ENCODE measurements around the gene BARHL2.

BARHL2 gene

GRCh38 chr1:90748668-90749067 lies 31.6 kb upstream of the BARHL2 start:
- FAIRE-seq, result no peak
- no peak for DNase-seq (ENCODE audit: insufficient read length, low spot score)
- no peak for TF ChIP-seq CTCF (IDR thresholded peaks at IDR 0.05; ENCODE audit: insufficient read depth, missing control alignments)

- no peak for DNase-seq (ENCODE audit: insufficient read length, low spot score)
- no peak for FAIRE-seq
- no peak for TF ChIP-seq CTCF (IDR thresholded peaks at IDR 0.05; ENCODE audit: insufficient read depth, missing control alignments)
These were observed 29.8 kb upstream of the BARHL2 start for GRCh38 chr1:90746857-90747256.

- TF ChIP-seq CTCF (IDR thresholded peaks at IDR 0.05; ENCODE audit: insufficient read depth, missing control alignments), result no peak
- FAIRE-seq, result no peak
- no peak for DNase-seq (ENCODE audit: insufficient read length, low spot score)
These were observed 28.9 kb upstream of the BARHL2 start for GRCh38 chr1:90745972-90746371.

- no peak for TF ChIP-seq CTCF (IDR thresholded peaks at IDR 0.05; ENCODE audit: insufficient read depth, missing control alignments)
- DNase-seq (ENCODE audit: insufficient read length, low spot score) (no peak), FAIRE-seq (no peak)
These were observed 15.0 kb upstream of the BARHL2 start for GRCh38 chr1:90732136-90732535.

GRCh38 chr1:90731382-90732050 lies 14.4 kb upstream of the BARHL2 start:
- DNase-seq (ENCODE audit: insufficient read length, low spot score) (no peak), FAIRE-seq (peak; percentile 35)
- no peak for TF ChIP-seq CTCF (IDR thresholded peaks at IDR 0.05; ENCODE audit: insufficient read depth, missing control alignments)

GRCh38 chr1:90730243-90731022 lies 13.3 kb upstream of the BARHL2 start:
- DNase-seq (ENCODE audit: insufficient read length, low spot score), result no peak
- FAIRE-seq, result no peak

More at GRCh38 chr1:90730243-90731022, 13.3 kb upstream of the BARHL2 start:
- no peak for TF ChIP-seq CTCF (IDR thresholded peaks at IDR 0.05; ENCODE audit: insufficient read depth, missing control alignments)
